Large intestine (tissue), 3 donors: ENCODE results near the gene OTC. TPM values are rescaled to one million over a fixed set of nuclear protein-coding genes. Genes with fewer than 3 reads are reported as not detected.
A peak's percentile ranks its signal among the peaks of the same experiment; 100 is the strongest.

Source experiments
- DNase-seq, 2 donors: peaks; one replicate each; pipeline versions ENCODE4 v3.0.0 to v3.0.0-alpha.2; 2013
- H3K27ac ChIP-seq: one replicate; pipeline ENCODE4 v1.5.1; 2013; ENCODE audit warnings: low read length
- H3K27me3 ChIP-seq: 2 replicates; pipeline ENCODE4 v1.6.1; 2013; ENCODE audit warnings: low read length; ENCODE audit not compliant: control insufficient read depth, insufficient read depth
- H3K36me3 ChIP-seq: 2 replicates; pipeline ENCODE4 v1.6.1; 2013; ENCODE audit warnings: low read length; ENCODE audit not compliant: control insufficient read depth, insufficient read depth
- H3K4me1 ChIP-seq: one replicate; pipeline ENCODE4 v1.6.1; 2013; ENCODE audit warnings: low read length; ENCODE audit not compliant: control insufficient read depth, insufficient read depth
- H3K4me3 ChIP-seq: one replicate; pipeline ENCODE4 v1.5.1; 2013; ENCODE audit warnings: low read length
- H3K9me3 ChIP-seq: one replicate; pipeline ENCODE4 v1.6.1; 2013; ENCODE audit warnings: mild to moderate bottlenecking, low read depth, low read length, moderate library complexity; ENCODE audit not compliant: control insufficient read depth
- WGBS: methylation state at CpG from one replicate; pipeline ENCODE4 v1.1.5; 2013; ENCODE audit warnings: low lambda C conversion rate; ENCODE audit not compliant: insufficient coverage; 5-methylcytosine and 5-hydroxymethylcytosine counted together
- polyA plus RNA-seq: library from polyadenylated mRNA; unstranded; fragments of 120-200 nt; gene quantifications from one replicate; pipeline ENCODE4 v1.2.1, GENCODE V29; 2013

The OTC gene
- polyA plus RNA-seq, 1 donor, result 74.5 TPM

DNA sequence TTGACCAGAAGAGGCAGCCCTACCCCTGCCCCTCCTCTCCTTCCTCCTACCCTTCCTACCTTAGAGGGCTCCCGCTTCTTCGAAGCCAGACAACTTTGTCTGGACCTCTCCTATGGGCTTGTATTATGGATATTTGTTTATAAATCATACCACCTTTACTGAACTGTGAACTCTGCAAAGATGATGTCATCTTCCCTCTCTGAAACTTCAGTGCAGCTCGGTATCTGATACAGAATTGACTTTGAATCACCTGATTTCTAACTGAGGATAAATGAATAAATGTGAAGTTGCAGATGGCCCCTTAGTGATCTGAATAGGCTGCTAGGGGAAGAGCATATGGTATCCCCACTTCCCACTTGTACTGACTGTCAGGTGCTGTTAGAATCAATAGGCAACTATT, 1.1 kb upstream of the OTC start:
- H3K27me3 ChIP-seq, result no peaks in the 10 kb centered on the region
- peak in 1 of 2 donors; percentile 58 for DNase-seq
- H3K9me3 ChIP-seq, result no peaks in the 10 kb centered on the region
- WGBS, result no CpG with 5 or more reads among the region's 3 CpGs
- H3K4me3 ChIP-seq, result no peak overlapping the region
- peak overlapping the region; percentile 40 for H3K27ac ChIP-seq
- no peaks in the 10 kb centered on the region for H3K36me3 ChIP-seq
- peaks cover 8% of the 10 kb centered on the region for H3K4me1 ChIP-seq

DNA sequence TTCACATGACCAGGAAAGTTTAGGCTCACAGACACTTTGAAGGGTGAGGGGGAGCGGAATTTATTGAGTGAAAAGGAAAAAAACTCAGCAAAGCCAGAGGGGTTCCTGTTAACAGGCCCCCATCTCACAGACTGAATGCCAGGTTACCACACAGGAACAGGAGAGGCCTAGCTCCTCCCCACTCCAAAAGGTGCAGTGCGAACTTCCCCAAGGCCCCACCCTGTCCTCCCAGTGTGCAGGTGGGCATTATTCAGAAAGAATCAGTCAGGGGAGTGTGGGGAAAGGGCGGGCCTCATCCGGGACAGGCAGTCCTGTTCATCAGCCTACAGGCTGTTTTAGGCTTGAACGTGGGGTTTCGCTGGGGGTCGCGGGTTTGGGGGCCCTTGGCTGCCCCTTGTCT, 4.0 kb downstream of the OTC start:
- DNase-seq, result peak in 1 of 2 donors; percentile 56
- no peak overlapping the region for H3K4me3 ChIP-seq
- no peaks in the 10 kb centered on the region for H3K9me3 ChIP-seq
- peak overlapping the region; percentile 35 for H3K27ac ChIP-seq
- H3K4me1 ChIP-seq, result peaks cover 11% of the 10 kb centered on the region
- no CpG with 5 or more reads among the region's 8 CpGs for WGBS
- no peaks in the 10 kb centered on the region for H3K36me3 ChIP-seq
- no peaks in the 10 kb centered on the region for H3K27me3 ChIP-seq

DNA sequence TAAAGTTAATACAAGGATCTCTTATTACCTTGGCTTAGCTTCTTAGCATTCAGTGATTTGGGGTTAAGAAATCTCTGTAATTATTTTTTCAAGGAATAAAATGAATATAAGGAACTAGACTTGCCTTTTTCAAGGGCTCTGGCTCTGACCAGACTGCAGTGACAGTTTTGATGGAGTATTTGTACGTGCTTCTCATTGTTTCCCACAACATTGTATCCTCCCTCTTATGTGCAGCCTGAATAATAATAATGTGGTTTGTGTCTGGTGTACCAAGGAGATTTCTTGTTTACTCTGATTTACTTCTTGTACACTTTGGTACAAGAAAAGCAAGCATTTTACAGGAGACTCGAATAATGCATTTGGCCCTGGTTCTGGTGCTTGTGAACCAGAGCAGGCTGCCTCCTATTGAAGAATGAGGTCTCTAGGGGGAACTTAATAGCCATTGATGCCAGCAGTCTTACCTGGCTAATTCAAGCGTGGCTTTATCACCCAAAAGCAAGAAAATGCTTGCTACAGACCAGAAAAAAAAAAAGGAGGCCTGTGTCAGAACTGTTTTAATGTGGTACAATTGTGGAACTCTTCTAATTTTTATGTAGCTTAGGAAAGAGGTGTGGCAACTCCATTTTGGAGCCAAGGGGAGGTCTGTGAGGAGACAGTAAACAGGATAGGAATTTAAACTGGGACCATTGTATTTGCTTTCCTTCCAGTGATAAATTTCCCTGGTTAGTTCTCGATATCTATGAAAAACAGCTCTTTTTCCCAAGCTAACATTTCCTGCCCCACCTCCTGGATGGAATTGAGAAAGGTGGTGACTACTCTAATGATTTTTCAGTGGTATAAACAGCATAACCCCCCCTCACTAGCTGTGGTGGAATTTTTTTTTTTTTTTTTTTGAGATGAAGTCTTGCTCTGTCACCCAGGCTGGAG, 5.6 kb downstream of the OTC start:
- no CpG with 5 or more reads among the region's 4 CpGs for WGBS
- H3K27ac ChIP-seq, result peak overlapping the region; percentile 63
- H3K4me3 ChIP-seq, result no peak overlapping the region
- no peaks in the 10 kb centered on the region for H3K36me3 ChIP-seq
- no peaks in the 10 kb centered on the region for H3K9me3 ChIP-seq
- no peak for DNase-seq
- peaks cover 3% of the 10 kb centered on the region for H3K4me1 ChIP-seq
- H3K27me3 ChIP-seq, result no peaks in the 10 kb centered on the region

DNA sequence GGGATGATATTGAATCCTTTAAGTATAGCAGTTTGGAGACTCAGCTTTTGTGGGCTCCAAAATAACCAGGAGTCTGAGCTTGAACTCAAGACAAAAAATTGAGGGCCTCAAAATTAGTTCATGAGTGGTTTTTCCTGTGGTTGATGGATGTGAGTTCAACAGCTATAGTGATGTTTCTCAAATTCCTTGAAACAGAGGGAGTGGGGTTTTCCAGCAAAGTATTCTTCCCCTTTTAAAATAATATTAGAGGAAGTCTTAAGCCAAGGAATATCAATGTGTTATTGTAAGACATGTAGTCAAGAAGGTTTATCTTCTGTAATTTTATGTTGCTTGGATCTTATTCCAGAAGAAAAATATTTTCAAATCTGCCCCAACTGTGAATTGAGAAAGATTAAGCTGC, 10.6 kb downstream of the OTC start:
- DNase-seq, result no peak
- Histone ChIP-seq H3K27ac (peak overlapping the region; percentile 39), H3K4me1 (peaks cover 3% of the 10 kb centered on the region)

DNA sequence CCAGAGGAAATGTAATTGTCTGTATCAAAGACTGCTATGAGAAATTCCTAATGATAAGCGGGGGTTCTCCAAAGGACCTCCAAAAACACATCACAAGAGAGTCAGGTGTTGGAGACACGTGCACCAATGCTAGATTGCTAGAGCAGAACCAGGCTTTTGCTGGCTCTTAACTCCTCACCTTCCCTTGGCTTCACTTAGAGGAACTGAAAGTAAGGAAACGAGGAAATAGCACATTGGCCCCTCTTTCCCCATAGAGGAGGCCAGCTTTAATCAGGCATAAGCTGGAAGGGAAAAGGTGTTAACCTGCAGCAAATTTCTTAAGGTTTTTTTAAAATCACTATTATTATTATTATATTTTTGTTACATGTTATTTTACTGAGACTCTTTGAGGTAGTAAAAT, 13.6 kb downstream of the OTC start:
- no peak overlapping the region for H3K4me3 ChIP-seq
- peak overlapping the region; percentile 40 for H3K27ac ChIP-seq
- peak in 1 of 2 donors; percentile 41 for DNase-seq
- H3K27me3 ChIP-seq, result no peaks in the 10 kb centered on the region
- H3K4me1 ChIP-seq, result peaks cover 3% of the 10 kb centered on the region
- no CpG with 5 or more reads among the region's 3 CpGs for WGBS
- peaks cover 11% of the 10 kb centered on the region for H3K36me3 ChIP-seq
- H3K9me3 ChIP-seq, result no peaks in the 10 kb centered on the region

More for the DNA sequence above, 10.6 kb downstream of the OTC start:
- Histone ChIP-seq H3K27me3 (no peaks in the 10 kb centered on the region), H3K9me3 (no peaks in the 10 kb centered on the region), H3K36me3 (no peaks in the 10 kb centered on the region), H3K4me3 (no peak overlapping the region)

DNA sequence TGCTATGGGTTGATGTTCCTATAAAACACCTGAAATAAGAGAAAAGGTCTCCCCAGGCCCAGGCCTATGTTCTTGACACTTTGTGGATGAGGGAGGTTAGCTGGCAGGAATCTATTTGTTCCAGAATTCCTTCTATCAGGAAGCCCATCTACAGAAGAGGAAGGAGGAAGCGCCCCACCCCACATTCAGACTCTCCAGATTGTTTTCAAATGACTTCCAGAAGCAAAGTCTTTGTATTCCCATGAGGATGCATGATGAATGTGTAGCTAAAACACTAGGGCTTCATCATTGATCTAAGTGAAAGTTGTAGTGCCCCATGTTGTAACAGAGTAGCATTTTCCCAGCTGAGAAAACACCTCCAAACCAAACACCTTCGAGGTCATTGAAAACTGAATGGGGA, 16.4 kb downstream of the OTC start:
- Histone ChIP-seq H3K27ac (no peak overlapping the region), H3K4me1 (peaks cover 3% of the 10 kb centered on the region), H3K36me3 (peaks cover 11% of the 10 kb centered on the region), H3K9me3 (no peaks in the 10 kb centered on the region), H3K27me3 (no peaks in the 10 kb centered on the region), H3K4me3 (no peak overlapping the region)
- no CpG with 5 or more reads among the region's 2 CpGs for WGBS
- DNase-seq, result no peak

DNA sequence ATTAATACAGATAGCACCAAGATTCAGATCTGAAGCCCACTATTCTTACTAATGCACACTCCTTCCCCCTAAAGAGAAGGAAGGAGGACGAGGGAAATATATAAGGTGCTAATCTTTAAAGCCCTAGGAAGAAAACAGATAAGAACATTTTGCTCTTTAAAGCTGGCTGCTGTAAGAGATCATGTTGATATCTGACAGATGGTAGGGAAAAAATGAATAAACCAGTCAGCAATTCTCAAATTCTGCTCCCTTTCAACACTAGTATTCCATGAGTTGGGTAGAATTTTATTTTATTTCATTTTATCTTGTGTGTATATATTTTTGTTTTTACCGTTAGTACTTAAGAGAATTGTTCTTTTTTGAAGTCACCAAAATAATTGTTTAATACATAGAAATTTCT, 19.2 kb downstream of the OTC start:
- WGBS, result no CpG with 5 or more reads among the region's 2 CpGs
- Histone ChIP-seq H3K4me1 (no peaks in the 10 kb centered on the region), H3K9me3 (no peaks in the 10 kb centered on the region), H3K27me3 (no peaks in the 10 kb centered on the region), H3K36me3 (peaks cover 11% of the 10 kb centered on the region), H3K27ac (no peak overlapping the region), H3K4me3 (no peak overlapping the region)
- DNase-seq, result no peak

DNA sequence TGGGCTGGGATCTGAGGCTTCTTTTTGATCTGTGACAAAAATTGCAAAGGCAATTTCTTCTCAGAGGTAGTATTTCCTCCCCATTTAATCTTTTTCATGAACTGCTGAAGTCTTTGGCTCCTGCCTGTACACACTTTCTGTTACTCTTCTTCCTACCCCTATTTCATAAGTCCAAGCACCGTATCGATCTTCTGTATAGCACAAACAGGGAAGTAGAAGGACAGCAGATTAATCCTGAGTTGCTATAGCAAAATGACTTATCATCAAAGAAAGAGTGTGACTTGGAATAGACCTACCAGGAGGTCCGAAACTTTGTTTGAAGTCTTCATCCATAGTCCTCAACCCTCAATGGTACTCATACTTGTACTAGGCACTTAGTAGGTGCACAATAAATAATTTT, 22.0 kb downstream of the OTC start:
- no CpG with 5 or more reads among the region's 3 CpGs for WGBS
- H3K4me1 ChIP-seq, result no peaks in the 10 kb centered on the region
- H3K4me3 ChIP-seq, result no peak overlapping the region
- H3K36me3 ChIP-seq, result peaks cover 8% of the 10 kb centered on the region
- H3K27ac ChIP-seq, result no peak overlapping the region
- H3K9me3 ChIP-seq, result no peaks in the 10 kb centered on the region
- DNase-seq, result no peak
- H3K27me3 ChIP-seq, result no peaks in the 10 kb centered on the region

DNA sequence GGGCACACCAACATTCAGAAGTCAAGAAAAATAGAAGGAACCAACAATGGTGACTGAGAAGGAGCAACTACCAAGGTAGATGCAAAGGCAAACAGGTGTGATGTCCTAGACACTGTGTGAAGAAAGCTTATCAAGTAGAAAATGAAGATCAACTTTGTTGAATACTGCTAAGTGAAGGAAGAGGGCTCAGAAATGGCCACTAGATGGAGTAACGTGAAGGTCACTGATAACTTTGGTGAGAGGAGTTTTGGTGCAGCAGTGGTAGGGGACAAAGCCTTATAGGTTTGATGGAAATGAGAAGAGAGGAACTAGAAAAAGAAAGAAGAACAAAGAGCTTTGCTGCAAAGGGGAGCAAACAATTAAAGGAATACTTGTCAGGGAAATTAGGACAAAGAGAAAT, 23.5 kb downstream of the OTC start:
- no peak overlapping the region for H3K4me3 ChIP-seq
- H3K9me3 ChIP-seq, result no peaks in the 10 kb centered on the region
- DNase-seq, result no peak
- no peak overlapping the region for H3K27ac ChIP-seq
- H3K36me3 ChIP-seq, result no peaks in the 10 kb centered on the region
- 43% methylated on average over 1 of the region's 1 CpG for WGBS
- H3K27me3 ChIP-seq, result no peaks in the 10 kb centered on the region
- H3K4me1 ChIP-seq, result no peaks in the 10 kb centered on the region

DNA sequence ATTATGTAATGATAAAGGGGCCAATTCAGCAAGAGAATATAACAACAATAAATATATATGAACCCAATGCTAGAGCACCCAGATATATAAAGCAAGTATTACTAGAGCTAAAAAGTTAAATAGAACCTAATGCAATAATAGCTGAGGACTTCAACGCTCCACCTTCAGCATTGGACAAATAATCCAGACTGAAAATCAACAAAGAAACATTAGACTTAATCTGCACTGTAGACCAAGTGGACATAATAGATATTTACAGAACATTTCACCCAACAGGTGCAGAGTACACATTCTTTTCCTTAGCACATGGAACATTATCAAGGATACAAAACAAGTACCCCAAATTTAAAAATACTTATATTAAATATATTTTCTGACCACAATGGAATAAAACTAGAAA, 24.3 kb downstream of the OTC start:
- no peaks in the 10 kb centered on the region for H3K9me3 ChIP-seq
- no peaks in the 10 kb centered on the region for H3K36me3 ChIP-seq
- no peaks in the 10 kb centered on the region for H3K4me1 ChIP-seq
- no CpG with 5 or more reads among the region's 1 CpG for WGBS
- no peak overlapping the region for H3K4me3 ChIP-seq
- no peaks in the 10 kb centered on the region for H3K27me3 ChIP-seq
- DNase-seq, result no peak
- no peak overlapping the region for H3K27ac ChIP-seq

DNA sequence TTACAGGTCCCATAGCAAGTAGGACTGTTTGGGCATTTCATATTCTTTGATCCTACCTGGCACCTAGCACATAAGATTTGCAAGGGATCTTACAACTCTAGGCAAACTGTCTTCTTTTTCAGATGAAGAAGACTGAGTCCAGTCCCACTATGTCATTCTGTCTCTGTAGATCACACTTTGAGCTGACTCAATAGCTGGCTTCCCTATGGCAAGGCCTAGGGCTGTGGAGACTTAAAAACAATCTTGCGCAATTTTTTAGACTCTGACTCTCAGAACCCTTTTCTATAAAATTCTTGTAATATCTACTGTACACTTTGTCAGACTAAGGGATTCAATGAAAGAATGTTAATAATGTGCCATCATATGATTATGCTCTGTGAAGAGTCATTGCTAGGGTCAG, 26.7 kb downstream of the OTC start:
- WGBS, result no CpG with 5 or more reads among the region's 1 CpG
- no peaks in the 10 kb centered on the region for H3K27me3 ChIP-seq
- no peak for DNase-seq
- no peak overlapping the region for H3K27ac ChIP-seq
- H3K4me1 ChIP-seq, result no peaks in the 10 kb centered on the region
- no peaks in the 10 kb centered on the region for H3K9me3 ChIP-seq
- peaks cover 6% of the 10 kb centered on the region for H3K36me3 ChIP-seq
- H3K4me3 ChIP-seq, result no peak overlapping the region
